ENCODE measurements around the gene PDZD8. TPM values are rescaled to one million over a fixed set of nuclear protein-coding genes. Genes with fewer than 3 reads are reported as not detected.

Gene PDZD8
- total RNA-seq, 1 donor from 2014 or later: 23.9 TPM

- Histone ChIP-seq H3K9me3 (replicated peaks) (no peaks in the 10 kb centered on the region), H3K36me3 (no peaks in the 10 kb centered on the region), H3K27me3 (ENCODE audit: low read depth) (peaks cover 27% of the 10 kb centered on the region), H3K27ac (replicated peaks) (no peak overlapping the region), H3K4me3 (no peak overlapping the region), H3K4me1 (no peaks in the 10 kb centered on the region)
- no peak for TF ChIP-seq CTCF (IDR thresholded peaks at IDR 0.05; ENCODE audit: borderline replicate concordance)
- no peak for DNase-seq
- intact Hi-C loops (cut with micrococcal nuclease): no loop called here
These were observed 108.4 kb downstream of the PDZD8 start for GRCh38 chr10:117266812-117267211.

DNA sequence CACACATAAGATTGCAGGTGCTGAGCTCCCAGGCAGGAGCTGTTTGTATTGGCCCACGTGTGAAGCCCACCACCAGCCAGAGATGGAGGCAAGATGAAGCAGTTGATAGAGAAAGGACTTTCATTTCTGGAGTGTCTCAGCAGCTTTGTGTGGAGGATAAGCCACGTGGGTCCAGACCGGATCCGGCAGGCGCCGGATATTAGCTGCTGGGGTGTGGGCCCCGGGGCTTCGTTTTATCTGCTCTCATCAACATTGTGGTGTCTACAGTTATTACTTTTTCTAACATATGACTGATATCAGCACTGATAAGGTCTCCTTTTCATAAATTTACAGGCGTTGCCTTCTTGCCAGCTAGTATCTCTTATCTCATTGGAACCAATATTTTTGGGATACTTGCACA, 108.8 kb downstream of the PDZD8 start:
- no peaks in the 10 kb centered on the region for H3K9me3 ChIP-seq (replicated peaks)
- no peak overlapping the region for H3K27ac ChIP-seq (replicated peaks)
- H3K4me1 ChIP-seq: no peaks in the 10 kb centered on the region
- peaks cover 31% of the 10 kb centered on the region for H3K27me3 ChIP-seq (ENCODE audit: low read depth)
- intact Hi-C loops (cut with micrococcal nuclease): no loop called here
- TF ChIP-seq CTCF (IDR thresholded peaks at IDR 0.05; ENCODE audit: borderline replicate concordance): no peak
- no peak for DNase-seq
- no peaks in the 10 kb centered on the region for H3K36me3 ChIP-seq
- H3K4me3 ChIP-seq: no peak overlapping the region

GRCh38 chr10:117264782-117265181, 110.5 kb downstream of the PDZD8 start:
- no peaks in the 10 kb centered on the region for H3K36me3 ChIP-seq
- peaks cover 47% of the 10 kb centered on the region for H3K27me3 ChIP-seq (ENCODE audit: low read depth)
- H3K4me3 ChIP-seq: no peak overlapping the region
- DNase-seq: no peak
- H3K4me1 ChIP-seq: no peaks in the 10 kb centered on the region
- no peak overlapping the region for H3K27ac ChIP-seq (replicated peaks)
- intact Hi-C loops (cut with micrococcal nuclease): no loop called here
- no peak for TF ChIP-seq CTCF (IDR thresholded peaks at IDR 0.05; ENCODE audit: borderline replicate concordance)
- H3K9me3 ChIP-seq (replicated peaks): no peaks in the 10 kb centered on the region

GRCh38 chr10:117262903-117263293, 112.3 kb downstream of the PDZD8 start:
- Histone ChIP-seq H3K4me3 (no peak overlapping the region), H3K9me3 (replicated peaks) (no peaks in the 10 kb centered on the region), H3K36me3 (no peaks in the 10 kb centered on the region), H3K4me1 (no peaks in the 10 kb centered on the region), H3K27me3 (ENCODE audit: low read depth) (peaks cover 65% of the 10 kb centered on the region), H3K27ac (replicated peaks) (no peak overlapping the region)
- intact Hi-C loops (cut with micrococcal nuclease): no loop called here
- no peak for TF ChIP-seq CTCF (IDR thresholded peaks at IDR 0.05; ENCODE audit: borderline replicate concordance)
- DNase-seq: no peak

- Histone ChIP-seq H3K4me3 (no peak overlapping the region), H3K9me3 (replicated peaks) (no peaks in the 10 kb centered on the region), H3K27ac (replicated peaks) (no peak overlapping the region), H3K27me3 (ENCODE audit: low read depth) (peaks cover 70% of the 10 kb centered on the region), H3K36me3 (no peaks in the 10 kb centered on the region), H3K4me1 (no peaks in the 10 kb centered on the region)
- intact Hi-C loops (cut with micrococcal nuclease): no loop called here
- no peak for TF ChIP-seq CTCF (IDR thresholded peaks at IDR 0.05; ENCODE audit: borderline replicate concordance)
- no peak for DNase-seq
These were observed 112.8 kb downstream of the PDZD8 start for GRCh38 chr10:117262291-117262902.

Measured in left ventricle myocardium inferior (tissue), 1 donor.